Kidney tubule cell (primary cell): ENCODE data around the gene RASL10A.

Experiments
- DNase-seq: peaks from one replicate; pipeline ENCODE4 v3.0.0-alpha.2; 2018; ENCODE audit warnings: low spot score

The RASL10A gene

GRCh38 chr22:29268511-29269229 is 46.8 kb downstream of the RASL10A start:
- peak; percentile 55 for DNase-seq

GRCh38 chr22:29267858-29268510 is 47.5 kb downstream of the RASL10A start, which contains the start of the genes EWSR1 and RHBDD3:
EWSR1 (plus strand) TSS chr22:29268268; CDS start chr22:29268337, 69 bp downstream.
RHBDD3 (minus strand) TSS chr22:29267981; CDS start chr22:29265626, 2,355 bp downstream.
- peak; percentile 97 for DNase-seq

GRCh38 chr22:29267462-29267857 is 48.0 kb downstream of the RASL10A start:
- DNase-seq: no peak

GRCh38 chr22:29266564-29267461 is 48.7 kb downstream of the RASL10A start:
- DNase-seq: peak; percentile 17

GRCh38 chr22:29265929-29266328 is 49.6 kb downstream of the RASL10A start:
- no peak for DNase-seq

- no peak for DNase-seq
Measured at GRCh38 chr22:29265305-29265704, 50.2 kb downstream of the RASL10A start.

GRCh38 chr22:29263791-29264276 is 51.7 kb downstream of the RASL10A start:
- DNase-seq: no peak
